Stimulated activated CD4-positive, alpha-beta T cell treated with anti-CD3 and anti-CD28 coated beads, TNF-alpha, amount 100 ng/mL, for 24 hours (primary cell): Measurements from ENCODE around the gene EIF6.
"Not testable (repeated sequence)": the region's sequence is repeated elsewhere in the genome, so short reads cannot be mapped to it uniquely, and the experiment has no call there.

Experiments
- DNase-seq, 3 experiments: peaks; one replicate each; pipeline ENCODE4 v3.0.0-alpha.2; 2020; ENCODE audit warnings: low read depth in 3 of 3

EIF6 gene

DNA sequence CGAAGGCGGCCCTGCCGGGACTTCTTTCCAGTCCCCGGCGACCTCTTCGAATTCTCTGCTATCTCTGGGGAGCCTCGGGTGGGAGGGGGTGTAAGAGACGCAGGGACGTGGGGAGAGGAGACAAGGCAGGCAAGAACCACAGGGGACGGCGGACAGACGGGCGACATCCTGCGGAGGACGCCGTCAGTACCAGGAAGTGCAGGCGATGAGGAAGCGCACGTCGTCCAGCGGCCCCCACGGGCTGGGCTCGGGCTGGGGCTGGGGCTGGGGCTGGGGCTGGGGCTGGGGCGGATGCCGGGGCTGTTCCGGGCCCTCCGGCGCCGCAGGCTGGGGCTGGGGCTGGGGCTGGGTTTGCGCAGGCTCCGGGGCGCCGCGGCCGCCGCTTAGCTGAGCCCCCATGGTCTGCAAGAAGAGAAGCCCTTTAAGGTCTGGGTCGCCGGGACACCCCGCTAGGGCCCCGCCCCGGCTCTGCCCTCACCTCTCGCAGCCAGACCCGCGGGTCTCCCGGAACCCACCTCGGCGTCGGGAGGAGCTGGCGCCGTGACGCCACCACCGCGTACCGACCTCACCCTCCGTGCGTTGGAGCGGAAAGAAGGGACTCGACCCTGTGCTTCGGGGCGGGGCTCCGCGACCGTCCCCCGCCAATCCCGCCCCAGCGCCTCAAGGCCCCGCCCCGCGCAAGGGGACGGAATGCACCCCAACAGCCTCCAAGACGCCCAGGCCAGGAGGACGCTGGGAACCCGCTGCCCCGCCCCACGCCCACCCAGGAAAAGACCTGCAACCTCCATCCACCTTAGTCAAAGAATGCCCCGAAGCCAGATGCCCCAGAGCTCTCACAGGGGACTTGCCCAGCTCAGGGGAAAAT lies 6.8 kb downstream of the EIF6 start, which contains the start of gene MMP24OS:
MMP24OS (minus strand) TSS at position 592 of the 865 bp plus-strand sequence; CDS start at position 399, 193 bp downstream.
- peak; percentile 70 to 91 (median 80) for DNase-seq

DNA sequence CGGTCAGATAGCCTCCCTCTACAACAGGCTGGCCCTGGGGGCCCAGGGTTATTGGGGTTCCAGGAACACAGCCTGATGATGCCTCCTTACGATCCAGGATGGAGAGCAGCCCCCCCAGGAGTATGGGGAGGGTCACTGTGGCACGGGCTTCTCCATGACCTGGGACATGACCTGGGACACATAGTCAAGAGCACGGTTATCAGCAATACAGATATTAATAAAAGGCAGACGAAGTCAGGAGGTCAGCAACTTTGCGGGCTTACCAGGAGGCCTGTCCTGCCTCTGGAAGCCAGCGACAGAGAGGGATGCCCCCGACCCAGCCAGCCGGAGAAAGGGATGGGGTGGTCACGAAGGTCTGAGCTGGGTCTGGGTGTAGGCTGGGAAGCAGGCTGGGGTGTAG lies 7.4 kb downstream of the EIF6 start:
- no peak for DNase-seq

DNA sequence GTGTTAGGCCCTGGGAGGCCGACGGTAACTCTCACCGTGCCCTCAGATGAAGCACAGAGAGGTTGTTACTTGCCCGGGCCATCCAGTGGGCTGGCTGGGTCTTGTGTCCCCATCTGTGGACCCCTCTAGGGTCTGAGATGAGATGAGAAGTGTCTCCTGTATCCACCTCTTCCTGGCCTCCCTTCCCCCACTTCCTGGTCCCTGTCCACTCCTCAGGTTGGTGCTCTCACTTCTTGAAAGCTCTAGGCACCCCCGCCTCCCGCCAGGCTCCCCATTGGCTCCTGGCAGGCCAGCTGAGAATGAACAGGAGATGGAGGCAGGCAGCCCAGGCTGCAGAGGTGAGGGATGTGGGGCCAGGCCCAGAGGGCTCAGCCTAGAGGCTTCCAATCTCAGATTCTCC lies 8.2 kb downstream of the EIF6 start:
- no peak for DNase-seq

DNA sequence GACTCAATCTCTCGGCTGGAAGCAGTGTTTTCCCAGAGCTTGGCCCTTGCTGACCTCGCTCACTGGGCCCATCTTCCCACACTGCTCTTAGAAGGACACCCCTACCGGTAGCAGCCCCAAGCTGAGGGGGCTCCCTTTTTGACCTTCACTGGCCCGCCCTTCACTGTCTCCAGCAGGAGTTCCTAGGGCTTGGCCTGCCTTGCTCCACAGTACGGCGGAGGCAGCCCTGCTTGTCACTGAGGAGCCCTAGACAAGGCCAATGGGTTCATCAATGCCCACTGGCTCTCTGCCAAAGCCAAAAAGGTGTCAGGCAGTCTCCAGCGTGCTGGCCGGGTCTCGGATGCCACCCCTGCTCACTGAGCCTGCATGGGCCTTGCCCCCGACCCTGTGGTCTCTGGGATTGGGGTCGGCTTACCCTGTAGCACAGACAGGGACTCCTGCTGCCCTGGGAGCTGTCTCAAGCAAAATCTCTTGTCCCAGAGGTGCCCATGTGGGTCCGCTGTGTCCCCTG lies 8.8 kb downstream of the EIF6 start:
- DNase-seq, result no peak

DNA sequence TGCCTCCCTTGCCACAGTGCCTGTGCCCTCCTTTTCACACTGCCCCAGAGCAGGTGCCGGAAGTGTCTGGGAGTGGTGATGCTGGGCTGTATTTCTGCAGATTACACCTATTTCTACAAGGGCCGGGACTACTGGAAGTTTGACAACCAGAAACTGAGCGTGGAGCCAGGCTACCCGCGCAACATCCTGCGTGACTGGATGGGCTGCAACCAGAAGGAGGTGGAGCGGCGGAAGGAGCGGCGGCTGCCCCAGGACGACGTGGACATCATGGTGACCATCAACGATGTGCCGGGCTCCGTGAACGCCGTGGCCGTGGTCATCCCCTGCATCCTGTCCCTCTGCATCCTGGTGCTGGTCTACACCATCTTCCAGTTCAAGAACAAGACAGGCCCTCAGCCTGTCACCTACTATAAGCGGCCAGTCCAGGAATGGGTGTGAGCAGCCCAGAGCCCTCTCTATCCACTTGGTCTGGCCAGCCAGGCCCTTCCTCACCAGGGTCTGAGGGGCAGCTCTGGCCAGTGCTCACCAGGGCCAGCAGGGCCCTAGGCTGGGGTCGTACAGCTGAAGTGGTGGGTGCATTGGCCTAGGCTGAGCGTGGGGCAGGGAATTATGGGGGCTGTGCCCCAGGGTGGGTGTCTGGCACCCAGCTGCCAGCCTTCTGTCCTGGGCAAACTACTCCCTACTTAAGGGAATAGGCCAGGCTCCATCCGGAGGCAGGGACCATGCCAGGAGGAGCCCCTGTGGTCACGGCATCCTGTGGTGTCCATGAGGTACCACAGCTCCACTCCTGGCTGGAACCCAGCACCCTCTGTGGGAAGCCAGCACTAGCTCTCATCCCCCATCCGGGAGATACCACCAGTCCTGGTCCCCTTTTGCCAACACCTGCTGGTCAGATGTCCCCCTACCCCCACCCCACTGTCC lies 10.1 kb downstream of the EIF6 start:
- DNase-seq, result no peak

DNA sequence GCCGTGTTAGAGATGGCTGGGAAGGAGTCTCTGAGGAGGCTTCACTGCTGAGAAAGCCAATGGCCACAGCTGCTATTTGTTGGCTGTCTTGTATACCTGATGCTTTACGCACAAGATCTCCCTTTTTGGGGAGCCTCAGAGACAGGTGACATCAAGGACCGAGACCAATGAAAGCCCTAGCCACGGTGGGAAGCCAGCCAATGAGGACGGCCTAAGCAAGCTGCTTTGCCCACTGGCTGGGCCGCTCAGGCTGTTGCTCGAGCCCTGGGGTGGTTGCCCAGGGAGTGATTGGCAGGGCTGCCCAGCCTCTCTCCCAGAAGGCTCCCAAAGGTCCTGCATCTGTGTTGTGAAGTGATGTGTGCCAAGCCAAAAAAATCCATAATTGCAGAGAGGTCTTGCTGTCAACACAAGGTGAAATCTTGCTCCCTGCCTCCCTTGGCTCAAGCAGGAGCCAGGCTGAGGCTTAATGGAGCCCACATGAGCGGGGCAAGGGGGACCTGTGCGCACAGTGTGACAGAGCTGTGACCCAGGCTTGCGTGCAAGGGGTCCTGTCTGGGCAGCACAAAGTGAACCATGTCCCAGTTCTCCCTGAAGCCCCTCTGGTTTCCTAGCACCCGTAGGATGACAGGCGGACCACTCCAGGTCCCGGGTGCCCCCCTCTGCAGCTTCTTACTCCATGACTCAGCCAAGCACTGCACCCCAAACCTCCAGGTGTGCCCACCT lies 11.0 kb downstream of the EIF6 start:
- no peak for DNase-seq

DNA sequence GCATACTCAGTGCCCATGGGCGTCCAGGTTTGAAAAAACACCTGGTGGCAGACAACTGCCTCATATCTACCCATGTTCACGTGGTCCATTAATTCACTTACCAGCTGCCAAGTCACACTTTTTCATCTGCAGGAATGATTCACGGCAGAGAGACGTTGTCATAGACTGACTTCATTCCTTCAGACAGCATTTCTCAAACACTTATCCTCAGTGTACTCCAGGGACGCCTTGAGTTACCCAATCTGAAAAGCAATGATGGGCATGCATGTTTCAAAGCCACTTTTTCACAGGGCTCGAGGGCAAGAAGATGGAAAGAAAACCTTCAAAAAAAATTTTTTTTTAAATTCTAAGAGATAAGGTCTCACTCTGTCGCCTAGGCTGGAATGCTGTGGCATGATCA lies 12.7 kb downstream of the EIF6 start:
- DNase-seq, result no peak

DNA sequence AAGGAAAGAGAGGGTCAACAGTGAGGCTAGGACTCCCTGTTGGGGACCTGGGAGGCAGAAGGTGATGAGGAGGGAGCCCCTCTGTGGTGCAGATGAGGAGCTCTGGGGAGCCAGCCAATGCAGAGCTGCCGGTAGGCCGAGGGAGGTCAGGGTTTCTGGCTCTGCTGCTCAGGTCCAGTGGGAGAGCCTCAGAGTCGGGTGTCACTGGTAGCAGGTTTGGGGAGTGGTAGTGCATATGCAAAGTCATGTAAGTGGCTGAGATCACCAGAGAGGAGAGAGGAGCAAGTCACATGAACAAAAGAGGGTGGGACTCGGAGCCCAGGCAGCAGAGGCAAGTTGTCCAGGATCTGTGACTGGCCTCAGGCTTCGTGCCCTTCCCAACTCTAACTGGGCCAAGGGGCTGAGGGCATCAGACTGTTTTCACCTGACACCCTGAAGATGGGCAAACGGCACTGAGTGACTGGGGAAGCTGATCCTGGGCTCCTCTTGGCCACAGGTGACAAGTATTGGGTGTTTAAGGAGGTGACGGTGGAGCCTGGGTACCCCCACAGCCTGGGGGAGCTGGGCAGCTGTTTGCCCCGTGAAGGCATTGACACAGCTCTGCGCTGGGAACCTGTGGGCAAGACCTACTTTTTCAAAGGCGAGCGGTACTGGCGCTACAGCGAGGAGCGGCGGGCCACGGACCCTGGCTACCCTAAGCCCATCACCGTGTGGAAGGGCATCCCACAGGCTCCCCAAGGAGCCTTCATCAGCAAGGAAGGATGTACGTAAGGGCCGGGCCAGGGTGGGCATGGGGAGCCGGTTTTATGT lies 13.3 kb downstream of the EIF6 start:
- DNase-seq, result no peak

DNA sequence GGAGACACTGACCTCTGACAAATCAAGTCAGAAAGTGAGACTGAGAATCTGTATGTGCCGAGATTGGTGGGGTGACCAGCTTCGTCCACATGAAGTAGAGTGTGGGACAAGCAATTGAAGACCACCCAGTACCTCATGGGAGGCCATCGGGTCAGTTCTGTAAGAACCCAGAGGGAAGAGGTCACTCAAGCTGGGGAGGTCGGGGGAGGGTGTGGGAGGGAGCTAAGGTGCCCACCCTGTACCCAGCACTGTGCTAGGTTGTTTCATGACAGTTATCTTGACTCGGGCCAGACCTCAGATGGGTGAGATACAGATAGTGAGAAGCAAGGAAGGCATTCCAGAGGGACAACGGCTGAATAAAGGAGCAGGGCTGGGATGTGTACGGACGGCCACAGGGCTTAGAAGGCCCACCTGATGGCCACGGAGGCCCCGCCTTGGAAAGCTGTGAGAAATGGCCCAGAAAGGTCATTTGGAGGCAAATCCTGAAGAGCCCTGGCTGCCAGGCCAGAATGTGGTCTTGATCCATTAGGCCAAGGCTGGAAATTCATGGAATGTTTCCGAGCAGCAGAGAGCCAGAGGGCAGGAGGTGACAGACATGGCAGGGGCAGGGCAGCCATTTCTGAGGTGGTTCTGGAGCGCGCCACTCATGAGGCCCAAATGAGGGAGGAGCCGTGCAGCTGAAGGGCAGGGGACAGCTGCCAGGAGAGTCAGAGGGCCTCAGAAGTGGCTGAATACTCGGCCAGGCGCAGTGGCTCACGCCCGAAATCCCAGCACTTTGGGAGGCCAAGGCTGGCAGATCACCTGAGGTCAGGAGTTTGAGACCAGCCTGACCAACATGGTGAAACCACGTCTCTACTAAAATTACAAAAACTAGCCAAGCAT lies 14.3 kb downstream of the EIF6 start:
- DNase-seq, result no peak

DNA sequence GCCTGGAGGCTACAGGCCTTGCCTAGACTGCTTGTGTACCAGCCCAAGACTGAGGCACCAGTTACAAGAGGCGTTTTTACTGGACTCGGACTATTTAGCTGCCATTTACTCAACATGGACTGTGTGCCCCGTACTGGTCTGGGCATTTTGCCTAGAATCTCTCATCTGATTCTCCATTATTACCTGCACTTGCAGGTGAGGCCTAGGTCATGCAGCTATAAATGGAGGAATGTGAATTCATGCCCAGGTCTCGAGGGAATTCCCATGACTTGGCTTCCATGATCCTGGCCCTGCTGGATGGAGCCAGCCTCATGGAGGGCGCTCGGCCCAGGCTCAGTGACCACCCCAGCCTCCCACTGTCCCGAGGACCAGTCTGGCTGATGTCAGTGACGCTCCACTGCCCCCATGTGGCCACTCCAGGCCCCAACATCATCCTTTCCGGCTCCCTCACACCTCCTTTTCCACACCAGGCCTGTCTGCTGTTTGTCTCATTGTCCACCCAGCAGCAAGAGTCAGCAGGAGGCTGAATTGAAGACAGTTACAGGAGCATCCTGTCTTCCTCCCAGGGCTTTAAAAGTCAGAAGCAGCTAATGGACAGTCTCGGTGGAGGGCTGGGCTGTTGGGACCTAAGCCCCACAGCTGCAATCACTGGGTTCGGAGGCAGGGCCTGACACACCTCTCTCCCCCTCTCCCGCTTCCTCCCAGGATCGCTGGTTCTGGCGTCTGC lies 15.4 kb downstream of the EIF6 start:
- DNase-seq, result peak in 1 of 3 experiments; percentile 47

DNA sequence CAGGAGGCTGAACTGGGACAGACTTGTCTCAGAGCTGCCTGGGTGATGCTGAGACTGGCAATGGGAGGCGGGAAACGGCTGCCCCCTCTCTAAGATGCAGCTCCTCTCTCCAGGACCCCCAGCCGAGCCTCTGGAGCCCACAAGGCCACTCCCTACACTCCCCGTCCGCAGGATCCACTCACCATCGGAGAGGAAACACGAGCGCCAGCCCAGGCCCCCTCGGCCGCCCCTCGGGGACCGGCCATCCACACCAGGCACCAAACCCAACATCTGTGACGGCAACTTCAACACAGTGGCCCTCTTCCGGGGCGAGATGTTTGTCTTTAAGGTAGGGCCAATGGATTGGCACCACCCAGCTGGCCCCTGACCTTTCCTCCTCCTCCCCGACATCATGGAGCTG lies 17.5 kb downstream of the EIF6 start:
- no peak for DNase-seq

DNA sequence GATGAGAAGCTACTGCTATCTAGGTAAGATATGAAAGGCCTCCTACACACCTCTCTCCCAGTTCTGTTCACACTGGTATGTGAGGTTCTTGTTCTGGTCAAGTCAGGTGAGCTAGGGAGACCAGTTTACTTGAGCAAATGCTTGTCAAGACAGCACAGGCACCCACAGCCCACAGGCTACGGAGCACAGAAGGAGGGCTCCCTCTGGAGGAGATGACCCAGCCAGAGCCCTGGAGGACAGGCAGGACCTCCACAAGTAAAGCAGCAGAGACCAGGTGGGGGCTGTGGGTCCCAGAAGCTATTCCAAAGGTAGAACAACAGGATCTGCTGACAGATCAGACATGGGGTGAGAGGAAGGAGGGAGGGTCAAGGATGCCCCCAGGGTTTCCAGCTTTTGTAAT lies 19.8 kb downstream of the EIF6 start:
- no peak for DNase-seq

DNA sequence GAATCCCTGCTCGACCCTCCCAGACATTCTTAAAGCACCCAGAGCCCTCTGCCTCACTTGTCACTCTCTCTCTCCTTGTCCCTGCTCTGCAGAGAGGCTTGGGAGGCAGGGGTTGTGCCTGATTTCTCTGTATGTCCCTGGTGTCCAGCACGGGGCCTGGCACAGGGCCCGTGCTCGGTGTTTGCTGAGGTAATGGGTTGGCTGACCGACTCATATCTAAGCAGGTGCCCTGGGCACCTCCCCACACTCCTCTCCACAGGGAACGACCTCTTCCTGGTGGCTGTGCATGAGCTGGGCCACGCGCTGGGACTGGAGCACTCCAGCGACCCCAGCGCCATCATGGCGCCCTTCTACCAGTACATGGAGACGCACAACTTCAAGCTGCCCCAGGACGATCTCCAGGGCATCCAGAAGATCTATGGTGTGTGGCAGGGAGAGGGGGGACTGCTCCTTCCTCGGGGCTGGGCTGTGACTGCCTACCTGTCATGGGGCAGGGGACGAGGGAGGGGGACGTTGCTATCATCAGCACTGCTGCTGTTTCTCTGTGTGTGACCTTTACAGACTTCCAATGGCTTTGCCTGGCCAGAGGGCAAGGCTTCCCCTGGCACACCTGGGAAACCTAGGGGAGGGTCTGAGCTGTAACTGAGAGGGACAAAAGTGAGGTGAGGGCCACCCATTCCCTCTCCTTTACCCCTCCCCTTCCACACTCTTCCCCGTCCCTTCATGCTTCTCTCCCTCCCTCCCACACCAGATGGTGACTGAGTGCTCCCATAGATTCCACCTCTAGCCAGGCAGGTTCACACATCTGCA lies 20.8 kb downstream of the EIF6 start:
- DNase-seq, result no peak

DNA sequence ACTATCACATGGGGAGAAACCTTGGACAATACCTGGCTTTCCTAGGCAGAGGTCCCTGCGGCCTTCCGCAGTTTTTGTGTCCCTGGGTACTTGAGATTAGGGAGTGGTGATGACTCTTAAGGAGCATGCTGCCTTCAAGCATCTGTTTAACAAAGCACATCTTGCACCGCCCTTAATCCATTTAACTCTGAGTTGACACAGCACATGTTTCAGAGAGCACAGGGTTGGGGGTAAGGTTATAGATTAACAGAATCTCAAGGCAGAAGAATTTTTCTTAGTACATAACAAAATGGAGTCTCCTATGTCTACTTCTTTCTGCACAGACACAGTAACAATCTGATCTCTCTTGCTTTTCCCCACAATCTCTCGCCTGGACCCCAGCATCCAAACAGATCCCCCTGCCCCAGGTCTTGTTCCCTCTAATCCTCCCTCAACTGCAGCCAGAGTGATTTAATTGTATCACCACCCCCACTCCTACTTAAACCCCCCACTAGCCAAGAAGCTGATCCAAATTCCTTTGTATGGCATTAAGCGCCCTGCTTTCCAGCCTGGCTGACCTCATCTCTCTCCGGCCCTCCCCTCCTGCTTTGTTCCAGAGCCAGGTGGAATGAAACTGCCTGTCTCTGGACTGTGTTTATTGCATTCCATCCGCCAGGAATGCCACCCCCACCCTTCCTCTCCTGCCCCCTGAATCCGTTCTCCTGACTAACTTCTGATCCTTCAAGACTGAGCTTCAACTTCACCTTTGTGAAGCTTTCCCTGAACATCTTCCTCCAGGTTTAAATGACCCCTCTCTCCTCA lies 21.6 kb downstream of the EIF6 start:
- DNase-seq, result not testable (repeated sequence)

DNA sequence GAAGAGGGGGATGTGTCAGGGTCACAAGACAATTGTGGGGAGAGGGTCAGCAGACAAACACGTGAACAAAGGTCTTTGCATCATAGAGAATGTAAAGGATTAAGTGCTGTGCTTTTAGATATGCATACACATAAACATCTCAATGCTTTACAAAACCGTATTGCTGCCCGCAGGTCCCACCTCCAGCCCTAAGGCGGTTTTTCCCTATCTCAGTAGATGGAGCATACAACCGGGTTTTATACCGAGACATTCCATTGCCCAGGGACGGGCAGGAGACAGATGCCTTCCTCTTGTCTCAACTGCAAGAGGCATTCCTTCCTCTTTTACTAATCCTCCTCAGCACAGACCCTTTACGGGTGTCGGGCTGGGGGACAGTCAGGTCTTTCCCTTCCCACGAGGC lies 22.3 kb downstream of the EIF6 start:
- DNase-seq, result not testable (repeated sequence)

DNA sequence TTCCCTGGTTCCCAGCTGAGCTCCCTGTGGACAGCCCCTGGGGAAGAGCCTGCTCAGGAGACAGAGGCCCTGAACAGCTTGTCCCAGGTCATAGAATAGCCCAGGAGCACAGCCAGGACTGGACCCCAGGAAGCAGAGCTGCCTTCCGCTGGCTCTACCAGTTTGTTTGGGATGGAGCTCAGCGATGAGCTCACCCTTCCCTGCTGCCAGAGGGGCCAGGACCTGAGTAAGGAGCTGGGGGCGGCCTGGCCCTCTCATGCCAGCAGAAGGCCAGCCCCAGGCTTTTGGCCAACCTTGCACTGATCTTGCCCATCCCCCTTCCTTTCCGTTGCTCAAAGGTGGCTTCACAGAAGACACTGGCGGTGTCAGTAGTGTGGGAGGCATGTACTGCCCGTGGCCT lies 24.1 kb downstream of the EIF6 start:
- DNase-seq, result no peak

DNA sequence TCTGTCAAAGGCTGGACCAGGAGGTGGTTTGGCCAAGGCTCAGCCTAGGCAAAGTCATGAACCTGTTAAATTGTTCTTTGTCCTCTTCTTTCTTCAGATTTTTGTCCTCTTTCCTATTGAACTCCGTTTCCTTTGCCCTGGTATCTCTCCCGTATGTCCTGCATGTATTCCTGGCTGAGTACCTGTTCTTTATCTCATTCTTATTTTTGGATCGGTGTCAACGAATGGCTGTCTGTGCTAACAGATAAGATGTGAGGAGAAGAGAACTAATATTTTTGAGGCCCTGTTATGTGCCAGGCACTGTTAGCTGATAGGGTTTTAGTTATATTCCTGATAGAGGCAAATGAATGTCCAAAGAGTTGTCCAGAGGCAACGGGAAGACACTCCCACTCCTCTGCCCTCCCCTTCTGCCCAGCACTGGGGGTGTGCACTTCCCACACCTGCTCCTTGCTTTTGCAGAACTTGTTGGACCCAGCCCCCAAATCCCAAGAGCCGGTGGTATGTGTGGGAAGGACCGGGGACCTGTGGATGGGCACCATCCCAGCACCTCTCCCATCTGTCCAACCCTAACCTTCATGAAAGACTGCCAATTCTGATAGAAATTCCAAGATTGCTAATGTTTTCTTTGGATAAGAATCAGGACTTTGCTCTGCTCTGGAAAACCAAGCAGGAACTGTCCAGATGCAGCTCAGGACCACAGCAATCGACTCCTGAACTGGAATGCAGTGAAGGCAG lies 27.2 kb downstream of the EIF6 start:
- no peak for DNase-seq
